IPS DF 4.7 (cell line): ENCODE measurements around the gene MZT2B.
"Not testable (repeated sequence)": the region's sequence is repeated elsewhere in the genome, so short reads cannot be mapped to it uniquely, and the experiment has no call there.

ENCODE experiments used
- DNase-seq: peaks from one replicate; pipeline ENCODE4 v3.0.0-alpha.2; 2013; ENCODE audit warnings: low spot score; ENCODE audit errors: extremely low read depth

Gene MZT2B

GRCh38 chr2:130181880-130182682 lies at the start of gene MZT2B:
Gene MZT2B (plus strand): TSS chr2:130182262. CDS start chr2:130182283, 21 bp downstream.
- DNase-seq, result peak; percentile 16

GRCh38 chr2:130135692-130136541 lies 46.1 kb upstream of the MZT2B start:
- no peak for DNase-seq

GRCh38 chr2:130136546-130136945 lies 45.5 kb upstream of the MZT2B start:
- not testable (repeated sequence) for DNase-seq

GRCh38 chr2:130137118-130137517 lies 44.9 kb upstream of the MZT2B start:
- DNase-seq, result not testable (repeated sequence)

GRCh38 chr2:130138326-130138725 lies 43.7 kb upstream of the MZT2B start:
- not testable (repeated sequence) for DNase-seq

- DNase-seq, result not testable (repeated sequence)
These were observed 43.2 kb upstream of the MZT2B start for GRCh38 chr2:130138841-130139251.

GRCh38 chr2:130139331-130140280 lies 42.5 kb upstream of the MZT2B start:
- DNase-seq, result not testable (repeated sequence)

GRCh38 chr2:130140516-130140915 lies 41.5 kb upstream of the MZT2B start:
- DNase-seq, result not testable (repeated sequence)

- DNase-seq, result not testable (repeated sequence)
These were observed 41.1 kb upstream of the MZT2B start for GRCh38 chr2:130141002-130141401.

GRCh38 chr2:130141645-130142370 lies 40.3 kb upstream of the MZT2B start:
- not testable (repeated sequence) for DNase-seq

GRCh38 chr2:130142396-130143265 lies 39.4 kb upstream of the MZT2B start:
- not testable (repeated sequence) for DNase-seq

- not testable (repeated sequence) for DNase-seq
These were observed 38.6 kb upstream of the MZT2B start for GRCh38 chr2:130143266-130144039.

GRCh38 chr2:130145006-130145414 lies 37.1 kb upstream of the MZT2B start, which contains the start of gene CCDC74B:
Gene CCDC74B (minus strand): TSS chr2:130145112. CDS start chr2:130144996, 116 bp downstream.
- DNase-seq, result not testable (repeated sequence)

GRCh38 chr2:130148515-130148914 lies 33.5 kb upstream of the MZT2B start:
- not testable (repeated sequence) for DNase-seq

GRCh38 chr2:130150181-130151144 lies 31.6 kb upstream of the MZT2B start:
- DNase-seq, result no peak

GRCh38 chr2:130151145-130151512 lies 30.9 kb upstream of the MZT2B start:
- not testable (repeated sequence) for DNase-seq

GRCh38 chr2:130152136-130152815 lies 29.8 kb upstream of the MZT2B start:
- not testable (repeated sequence) for DNase-seq
